Measurements from ENCODE around the gene DDX3Y. TPM values are rescaled to one million over a fixed set of nuclear protein-coding genes. Genes with fewer than 3 reads are reported as not detected.

DDX3Y gene
- polyA plus RNA-seq, 1 of the 3 experiments (the other 2 are of a cell fraction) = not detected

GRCh38 chrY:12905895-12906294 lies 1.2 kb downstream of the DDX3Y start (continued):
- no peak for TF ChIP-seq ZBTB33 (IDR thresholded peaks at IDR 0.05; ENCODE audit: borderline replicate concordance, low read depth)

GRCh38 chrY:12913541-12913940 lies 8.9 kb downstream of the DDX3Y start:
- H3K27me3 ChIP-seq (ENCODE audit: insufficient read depth) = no peaks in the 10 kb centered on the region
- no CpG with 5 or more reads among the region's 4 CpGs for WGBS (ENCODE audit: low lambda C conversion rate)
- no peaks in the 10 kb centered on the region for H3F3A ChIP-seq (replicated peaks; ENCODE audit: insufficient read depth)
- H3K4me1 ChIP-seq (ENCODE audit: control insufficient read depth in 1 of 2, insufficient read depth in 2 of 2, low read depth in 1 of 2, low read length in 1 of 2) = no peaks in the 10 kb centered on the region
- no peak overlapping the region for H3K4me2 ChIP-seq
- H3K9me2 ChIP-seq = no peaks in the 10 kb centered on the region
- no peak for TF ChIP-seq ELF1 (IDR thresholded peaks at IDR 0.05)
- H3K27ac ChIP-seq (ENCODE audit: low read depth in 2 of 2, low read length in 1 of 2) = no peak overlapping the region
- no peaks in the 10 kb centered on the region for H3K79me2 ChIP-seq (ENCODE audit: insufficient read depth)
- no peak overlapping the region for H3K9ac ChIP-seq
- H3K36me3 ChIP-seq (replicated peaks in 1 of 2; ENCODE audit: control insufficient read depth in 1 of 2, insufficient read depth in 2 of 2, low read length in 1 of 2) = no peaks in the 10 kb centered on the region
- H4K20me1 ChIP-seq (ENCODE audit: insufficient read depth) = no peaks in the 10 kb centered on the region
- no peak for DNase-seq
- CTCF ChIA-PET = no interaction called here
- POLR2A ChIA-PET = no interaction called here
- no peaks in the 10 kb centered on the region for H3K9me3 ChIP-seq
- no peak overlapping the region for H2AFZ ChIP-seq (ENCODE audit: low read depth)
- no peak overlapping the region for H3K4me3 ChIP-seq (ENCODE audit: low read depth in 2 of 2, low read length in 1 of 2)

GRCh38 chrY:12928043-12928442 lies 23.4 kb downstream of the DDX3Y start:
- H3K36me3 ChIP-seq (replicated peaks in 1 of 2; ENCODE audit: control insufficient read depth in 1 of 2, insufficient read depth in 2 of 2, low read length in 1 of 2) = no peaks in the 10 kb centered on the region
- no peak overlapping the region for H3K27ac ChIP-seq (ENCODE audit: low read depth in 2 of 2, low read length in 1 of 2)
- no peak overlapping the region for H2AFZ ChIP-seq (ENCODE audit: low read depth)
- TF ChIP-seq SMC3 (IDR thresholded peaks at IDR 0.05; ENCODE audit: low read depth, low read length) (no peak), EZH2phosphoT487 (IDR thresholded peaks at IDR 0.05; ENCODE audit: borderline replicate concordance, low read depth) (no peak), RXRA (IDR thresholded peaks at IDR 0.05; ENCODE audit: borderline replicate concordance, low read depth) (no peak), NRF1 (IDR thresholded peaks at IDR 0.05; ENCODE audit: low read depth, low read length) (no peak), FOXM1 (IDR thresholded peaks at IDR 0.05; ENCODE audit: low read depth) (no peak), MEF2A (IDR thresholded peaks at IDR 0.05; ENCODE audit: borderline replicate concordance, low read depth) (no peak), CTCF (IDR thresholded peaks at IDR 0.05) (no peak), FOSL2 (IDR thresholded peaks at IDR 0.05; ENCODE audit: borderline replicate concordance, low read depth) (no peak), RCOR1 (IDR thresholded peaks at IDR 0.05; ENCODE audit: low read length) (no peak), USF1 (IDR thresholded peaks at IDR 0.05; ENCODE audit: borderline replicate concordance, low read depth) (no peak), SIN3A (IDR thresholded peaks at IDR 0.05; ENCODE audit: borderline replicate concordance, low read depth, low read length) (no peak), GATA2 (CRISPR knock-in tag; IDR thresholded peaks at IDR 0.05) (no peak), JUND (IDR thresholded peaks at IDR 0.05) (no peak), GABPA (IDR thresholded peaks at IDR 0.05; ENCODE audit: low read depth) (no peak), RFX5 (IDR thresholded peaks at IDR 0.05; ENCODE audit: low read length) (no peak), CHD2 (IDR thresholded peaks at IDR 0.05; ENCODE audit: low read length, partially characterized antibody) (no peak), REST (IDR thresholded peaks at IDR 0.05; ENCODE audit: low read depth, low read length) (no peak), MXI1 (IDR thresholded peaks at IDR 0.05; ENCODE audit: low read depth, low read length) (no peak)
- no peaks in the 10 kb centered on the region for H3K9me3 ChIP-seq
- H3K9ac ChIP-seq = no peak overlapping the region
- H3K4me2 ChIP-seq = no peak overlapping the region
- no peaks in the 10 kb centered on the region for H4K20me1 ChIP-seq (ENCODE audit: insufficient read depth)
- no CpG with 5 or more reads among the region's 3 CpGs for WGBS (ENCODE audit: low lambda C conversion rate)
- no peak overlapping the region for H3K4me3 ChIP-seq (ENCODE audit: low read depth in 2 of 2, low read length in 1 of 2)
- H3K9me2 ChIP-seq = no peaks in the 10 kb centered on the region
- ChIA-PET POLR2A (no interaction called here), CTCF (no interaction called here)
- H3K4me1 ChIP-seq (ENCODE audit: control insufficient read depth in 1 of 2, insufficient read depth in 2 of 2, low read depth in 1 of 2, low read length in 1 of 2) = no peaks in the 10 kb centered on the region
- no peaks in the 10 kb centered on the region for H3K79me2 ChIP-seq (ENCODE audit: insufficient read depth)
- no peaks in the 10 kb centered on the region for H3F3A ChIP-seq (replicated peaks; ENCODE audit: insufficient read depth)
- DNase-seq = no peak
- H3K27me3 ChIP-seq (ENCODE audit: insufficient read depth) = no peaks in the 10 kb centered on the region

All from SK-N-SH (cell line).